Activated effector memory CD4-positive, alpha-beta T cell treated with anti-CD3 and anti-CD28 coated beads, Interleukin-2, amount 50 U/mL, for 16 hours (primary cell): ENCODE data around the gene GDPD1.
"Not testable (repeated sequence)": the region's sequence is repeated elsewhere in the genome, so short reads cannot be mapped to it uniquely, and the experiment has no call there.

Experiments
- DNase-seq: peaks from one replicate; pipeline ENCODE4 v3.0.0-alpha.2; 2020

Gene GDPD1

GRCh38 chr17:59257101-59257500 lies 36.8 kb downstream of the GDPD1 start:
- DNase-seq = no peak

- no peak for DNase-seq
Measured at GRCh38 chr17:59260722-59261121, 40.4 kb downstream of the GDPD1 start.

- no peak for DNase-seq
Measured at GRCh38 chr17:59266745-59267144, 46.4 kb downstream of the GDPD1 start.

GRCh38 chr17:59267776-59268175 lies 47.5 kb downstream of the GDPD1 start:
- no peak for DNase-seq

- DNase-seq = no peak
Measured at GRCh38 chr17:59275618-59276017, 55.3 kb downstream of the GDPD1 start.

- no peak for DNase-seq
Measured at GRCh38 chr17:59277031-59277430, 56.7 kb downstream of the GDPD1 start.

- DNase-seq = no peak
Measured at GRCh38 chr17:59278406-59278805, 58.1 kb downstream of the GDPD1 start.

GRCh38 chr17:59284317-59284716 lies 64.0 kb downstream of the GDPD1 start:
- no peak for DNase-seq

- DNase-seq = no peak
Measured at GRCh38 chr17:59287452-59287851, 67.1 kb downstream of the GDPD1 start.

- no peak for DNase-seq
Measured at GRCh38 chr17:59287891-59288290, 67.6 kb downstream of the GDPD1 start.

- DNase-seq = no peak
Measured at GRCh38 chr17:59289981-59290301, 69.6 kb downstream of the GDPD1 start.

- DNase-seq = not testable (repeated sequence)
Measured at GRCh38 chr17:59290302-59290998, 70.1 kb downstream of the GDPD1 start.

- no peak for DNase-seq
Measured at GRCh38 chr17:59292174-59292523, 71.8 kb downstream of the GDPD1 start.

- DNase-seq = no peak
Measured at GRCh38 chr17:59296190-59296589, 75.9 kb downstream of the GDPD1 start.

GRCh38 chr17:59298521-59298920 lies 78.2 kb downstream of the GDPD1 start:
- no peak for DNase-seq

GRCh38 chr17:59299400-59300092 lies 79.2 kb downstream of the GDPD1 start:
- DNase-seq = no peak

GRCh38 chr17:59300941-59301340 lies 80.6 kb downstream of the GDPD1 start:
- no peak for DNase-seq

GRCh38 chr17:59304811-59305210 lies 84.5 kb downstream of the GDPD1 start:
- DNase-seq = no peak

- peak; percentile 38 for DNase-seq
Measured at GRCh38 chr17:59310263-59310920, 90.1 kb downstream of the GDPD1 start.

- DNase-seq = peak; percentile 62
Measured at GRCh38 chr17:59311051-59311468, 90.7 kb downstream of the GDPD1 start.

GRCh38 chr17:59311521-59311920 lies 91.2 kb downstream of the GDPD1 start:
- peak; percentile 56 for DNase-seq

- peak; percentile 33 for DNase-seq
Measured at GRCh38 chr17:59315866-59316265, 95.6 kb downstream of the GDPD1 start.
